PC-9 (cell line): Measurements from ENCODE around the gene NOTO. TPM values are rescaled to one million over a fixed set of nuclear protein-coding genes. Genes with fewer than 3 reads are reported as not detected.

ENCODE experiments used
- BruUV-seq: library from RNA; stranded (reverse); fragments of 400-500 nt; replicated peaks from 2 replicates; lab custom pipeline; 2021; lab: Mats Ljungman, UMichigan
- CTCF ChIA-PET: fragments of 300-600 bp; sonication (Branson Sonifier 250); formaldehyde crosslinking; loops from one replicate; lab custom pipeline; 2022; ENCODE audit warnings: antibody characterized with exemption; lab: Charles Lee
- POLR2A ChIA-PET: fragments of 300-600 bp; sonication (Branson Sonifier 250); formaldehyde crosslinking; loops from one replicate; lab custom pipeline; 2022; ENCODE audit warnings: antibody characterized with exemption; ENCODE audit not compliant: unreplicated experiment; lab: Charles Lee
- DNase-seq, 2 experiments: peaks; one replicate each; pipeline versions ENCODE4 v3.0.0 to v3.0.0-alpha.2; 2015 to 2022; ENCODE audit warnings: mixed read lengths in 1 of 2
- H2AFZ ChIP-seq: fragments of 200-600 bp; sonication (generic); 2 replicates; pipeline ENCODE4 v1.8.1; 2017; ENCODE audit warnings: antibody characterized with exemption
- H3F3A ChIP-seq: fragments of 200-600 bp; sonication (generic); 2 replicates; pipeline ENCODE4 v1.8.1; 2017; ENCODE audit warnings: antibody characterized with exemption, mild to moderate bottlenecking, low read depth; ENCODE audit not compliant: insufficient read depth
- H3K27ac ChIP-seq: fragments of 200-600 bp; sonication (generic); 2 replicates; pipeline ENCODE4 v1.6.1; 2016; ENCODE audit warnings: mixed run types
- H3K27me3 ChIP-seq: fragments of 200-600 bp; sonication (generic); 2 replicates; pipeline ENCODE4 v1.6.1; 2016; ENCODE audit warnings: low read depth, mixed run types; ENCODE audit not compliant: insufficient read depth
- H3K36me3 ChIP-seq: fragments of 200-600 bp; sonication (generic); 2 replicates; pipeline ENCODE4 v1.6.1; 2016; ENCODE audit warnings: low read depth, mixed run types
- H3K4me1 ChIP-seq: fragments of 200-600 bp; sonication (generic); replicated peaks from 2 replicates; pipeline ENCODE4 v1.6.1; 2016; ENCODE audit warnings: mixed run types; ENCODE audit not compliant: insufficient read depth
- H3K4me2 ChIP-seq: fragments of 200-600 bp; sonication (generic); 2 replicates; pipeline ENCODE4 v1.6.1; 2017; ENCODE audit warnings: mixed run types
- H3K4me3 ChIP-seq: fragments of 200-600 bp; sonication (generic); 2 replicates; pipeline ENCODE4 v1.6.1; 2016; ENCODE audit warnings: mixed run types
- H3K79me2 ChIP-seq: fragments of 200-600 bp; sonication (generic); 2 replicates; pipeline ENCODE4 v1.6.1; 2017; ENCODE audit warnings: low read depth, mixed run types
- H3K9me2 ChIP-seq: fragments of 200-600 bp; sonication (generic); 2 replicates; pipeline ENCODE4 v1.8.1; 2017; ENCODE audit warnings: mild to moderate bottlenecking; ENCODE audit not compliant: insufficient read depth
- H3K9me3 ChIP-seq: fragments of 200-600 bp; sonication (generic); 2 replicates; pipeline ENCODE4 v1.8.1; 2016; ENCODE audit warnings: low read depth; ENCODE audit not compliant: insufficient read depth
- H4K20me1 ChIP-seq: fragments of 200-600 bp; sonication (generic); 2 replicates; pipeline ENCODE4 v1.8.1; 2017; ENCODE audit not compliant: insufficient read depth
- EZH2 ChIP-seq: fragments of 200-600 bp; sonication (generic); IDR thresholded peaks from 2 replicates; pipeline ENCODE4 v1.8.0; 2017; ENCODE audit warnings: antibody characterized with exemption, low read depth
- intact Hi-C: fragments of 100-400 bp; cut with micrococcal nuclease; formaldehyde crosslinking; loops from one replicate; pipeline ENCODE4 v1.10.0; 2022; ENCODE audit not compliant: unreplicated experiment
- total RNA-seq: library from RNA; stranded (reverse); gene quantifications from 2 replicates; pipeline ENCODE4 v1.2.3, GENCODE V29; 2021
- TF ChIP-seq, protein P1 (sequence below): fragments of 200-600 bp; sonication (generic); conservative IDR thresholded peaks from 2 replicates; pipeline ENCODE4 v1.6.1; 2017; ENCODE audit warnings: mixed run types, antibody characterized with exemption, mild to moderate bottlenecking, moderate library complexity

Gene NOTO
- total RNA-seq, 1 experiment from 2014 or later: not detected

DNA sequence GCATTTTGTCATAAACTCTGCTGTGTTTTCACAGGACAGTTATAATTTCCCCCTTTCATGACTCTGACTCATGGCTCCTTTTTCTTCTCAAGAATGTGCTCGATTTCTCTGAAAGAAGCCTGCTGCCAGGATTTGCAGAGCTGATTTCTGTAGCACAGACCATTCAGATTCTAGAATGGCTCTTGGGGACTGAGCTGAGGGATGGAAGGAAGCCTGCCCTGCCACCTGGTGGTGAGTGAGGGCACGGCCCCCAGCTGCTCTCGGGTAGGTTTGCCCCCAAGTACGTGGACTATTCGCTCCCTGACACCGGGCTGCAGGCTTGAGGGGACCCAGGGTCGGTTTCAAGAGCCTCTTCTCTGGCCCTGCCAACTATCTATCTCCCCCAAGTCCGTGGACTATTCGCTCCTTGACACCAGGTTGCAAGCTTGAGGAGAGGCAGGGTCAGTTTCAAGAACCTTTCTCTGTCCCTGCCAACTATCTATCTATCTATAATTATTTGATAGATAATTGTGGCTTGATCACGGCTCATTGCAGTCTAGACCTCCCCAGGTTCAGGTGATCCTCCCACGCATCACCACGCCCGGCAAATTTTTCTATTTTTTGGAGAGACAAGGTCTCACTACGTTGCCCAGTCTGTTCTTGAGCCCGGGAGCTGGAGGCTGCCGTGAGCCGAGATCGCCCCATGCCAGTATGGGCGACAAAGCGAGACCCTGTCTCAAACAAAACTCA, 10.2 kb downstream of the NOTO start:
- ChIA-PET POLR2A (interaction anchor here (0.6 to 0.7 kb wide), 2 partner anchors 21 to 1987 kb away, joined by 6 read pairs; partner anchors contain the start of gene PRADC1), CTCF (interaction anchor here (0.7 to 1.9 kb wide), 6 partner anchors 20 to 446 kb away, joined by 3 to 17 read pairs (median 4); partner anchors contain the start of genes CCT7 and PRADC1)

DNA sequence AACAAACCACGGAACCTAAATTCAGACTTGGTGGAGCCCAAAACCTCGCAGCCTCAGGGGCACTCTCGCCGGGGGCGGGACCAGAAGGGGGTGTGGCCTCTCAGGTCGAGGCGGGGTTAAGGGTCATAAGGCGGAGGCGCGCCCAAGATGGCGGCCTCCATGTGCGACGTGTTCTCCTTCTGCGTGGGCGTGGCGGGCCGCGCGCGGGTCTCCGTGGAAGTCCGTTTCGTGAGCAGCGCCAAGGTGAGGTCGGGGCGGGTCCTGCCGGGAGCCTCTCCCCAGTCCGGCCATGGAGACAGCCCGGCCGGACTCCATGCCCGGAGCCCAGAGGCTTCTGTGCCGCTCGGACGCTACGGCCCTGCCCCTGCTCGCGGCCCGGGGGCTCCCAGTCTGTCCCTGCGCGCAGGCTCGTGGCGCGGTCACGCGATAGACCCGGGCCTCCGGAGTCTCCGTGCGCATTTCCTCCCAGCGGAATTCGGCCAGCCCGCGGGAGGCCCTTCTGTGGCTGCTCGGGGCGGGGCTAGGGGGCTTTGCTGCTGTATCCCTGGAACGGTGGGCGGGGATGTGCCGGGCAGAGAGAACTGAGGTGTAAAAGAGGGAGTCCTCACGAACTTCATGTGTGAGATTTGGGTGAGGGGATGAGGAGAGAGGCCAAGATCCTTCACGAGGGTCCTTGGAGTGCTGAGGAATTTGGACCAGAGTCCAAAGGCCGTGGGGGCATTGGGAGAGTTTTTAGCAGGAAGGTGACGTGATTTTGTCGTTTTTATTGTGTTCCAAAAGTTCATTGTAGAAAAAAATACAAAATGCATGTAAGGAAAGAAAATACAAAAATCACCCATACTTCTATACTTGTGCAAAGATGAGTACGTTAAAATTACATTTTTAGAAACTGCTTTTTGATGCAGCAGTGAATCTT, 12.0 kb downstream of the NOTO start, which contains the start of gene SMYD5:
Gene SMYD5, plus strand, starts transcription at position 126 of the 916 bp plus-strand sequence. Its CDS starts 22 bp downstream, at position 148.
- Histone ChIP-seq H3K9me2 (no peaks in the 10 kb centered on the region), H3K27ac (peak within 1 kb of the TSS; percentile 57), H3K36me3 (no peaks in the 10 kb centered on the region; the same call in 1 of the 2 replicates), H3K9me3 (no peaks in the 10 kb centered on the region), H3K4me3 (peak within 1 kb of the TSS; percentile 82), H3F3A (peaks cover 10% of the 10 kb centered on the region), H3K27me3 (no peaks in the 10 kb centered on the region), H3K4me2 (peak within 1 kb of the TSS; percentile 76), H3K4me1 (peaks cover 15% of the 10 kb centered on the region; the same call in 1 of the 2 replicates), H2AFZ (peak within 1 kb of the TSS; percentile 84), H4K20me1 (peaks cover 6% of the 10 kb centered on the region; the same call in 1 of the 2 replicates), H3K79me2 (peaks cover 45% of the 10 kb centered on the region)
- ChIA-PET CTCF (interaction anchor here (0.8 kb wide), 1 partner anchor 240 kb away, joined by 3 read pairs; no protein-coding TSS in a partner anchor), POLR2A (interaction anchor here (0.7 kb wide), 1 partner anchor 16 kb away, joined by 4 read pairs; no protein-coding TSS in a partner anchor)
- intact Hi-C loops: loop anchor here (1.0 kb wide), 1 partner anchor 19 kb away; the partner anchor contains the start of gene PRADC1
- TF ChIP-seq, protein P1, sequence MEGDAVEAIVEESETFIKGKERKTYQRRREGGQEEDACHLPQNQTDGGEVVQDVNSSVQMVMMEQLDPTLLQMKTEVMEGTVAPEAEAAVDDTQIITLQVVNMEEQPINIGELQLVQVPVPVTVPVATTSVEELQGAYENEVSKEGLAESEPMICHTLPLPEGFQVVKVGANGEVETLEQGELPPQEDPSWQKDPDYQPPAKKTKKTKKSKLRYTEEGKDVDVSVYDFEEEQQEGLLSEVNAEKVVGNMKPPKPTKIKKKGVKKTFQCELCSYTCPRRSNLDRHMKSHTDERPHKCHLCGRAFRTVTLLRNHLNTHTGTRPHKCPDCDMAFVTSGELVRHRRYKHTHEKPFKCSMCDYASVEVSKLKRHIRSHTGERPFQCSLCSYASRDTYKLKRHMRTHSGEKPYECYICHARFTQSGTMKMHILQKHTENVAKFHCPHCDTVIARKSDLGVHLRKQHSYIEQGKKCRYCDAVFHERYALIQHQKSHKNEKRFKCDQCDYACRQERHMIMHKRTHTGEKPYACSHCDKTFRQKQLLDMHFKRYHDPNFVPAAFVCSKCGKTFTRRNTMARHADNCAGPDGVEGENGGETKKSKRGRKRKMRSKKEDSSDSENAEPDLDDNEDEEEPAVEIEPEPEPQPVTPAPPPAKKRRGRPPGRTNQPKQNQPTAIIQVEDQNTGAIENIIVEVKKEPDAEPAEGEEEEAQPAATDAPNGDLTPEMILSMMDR: no peak
- TF ChIP-seq EZH2: no peak
- peak; percentile 71 to 83 for DNase-seq
- TSS peak; percentile 25 for BruUV-seq

More for the DNA sequence above, 10.2 kb downstream of the NOTO start:
- no peak overlapping the region for H3K27ac ChIP-seq
- peaks cover 10% of the 10 kb centered on the region for H3F3A ChIP-seq
- H2AFZ ChIP-seq: no peak overlapping the region
- H3K79me2 ChIP-seq: peaks cover 33% of the 10 kb centered on the region
- no peaks in the 10 kb centered on the region for H3K9me3 ChIP-seq
- BruUV-seq: no TSS peak
- H3K4me1 ChIP-seq: peaks cover 10% of the 10 kb centered on the region; the same call in 1 of the 2 replicates
- peaks cover 5% of the 10 kb centered on the region; the same call in 1 of the 2 replicates for H4K20me1 ChIP-seq
- peak; percentile 63 to 66 for DNase-seq
- no peak overlapping the region for H3K4me3 ChIP-seq
- TF ChIP-seq EZH2: no peak
- TF ChIP-seq, protein P1: peak; percentile 96
- no peaks in the 10 kb centered on the region for H3K36me3 ChIP-seq
- H3K27me3 ChIP-seq: no peaks in the 10 kb centered on the region
- H3K4me2 ChIP-seq: peak overlapping the region; percentile 63
- no peaks in the 10 kb centered on the region for H3K9me2 ChIP-seq
- intact Hi-C loops: loop anchor here (1.0 to 2.0 kb wide), 2 partner anchors 35 to 128 kb away; no protein-coding TSS in a partner anchor
